ENCODE results near the gene USP48.

Gene USP48

GRCh38 chr1:21651214-21652042, 131.5 kb downstream of the USP48 start (continued):
- TF ChIP-seq REST (tag by site-specific recombination; IDR thresholded peaks at IDR 0.05) (0 out of 2 replicates have a peak, but pooled peaks have one; percentile 18), ZNF596 (tag by site-specific recombination; IDR thresholded peaks at IDR 0.05) (no peak), ZNF621 (tag by site-specific recombination; IDR thresholded peaks at IDR 0.05) (0 out of 2 replicates have a peak, but pooled peaks have one; percentile 40), ZNF692 (tag by site-specific recombination; IDR thresholded peaks at IDR 0.05) (peak; percentile 39; the same call in 1 of the 2 replicates), REPIN1 (tag by site-specific recombination; IDR thresholded peaks at IDR 0.05; ENCODE audit: low read depth) (no peak), ZNF157 (tag by site-specific recombination; IDR thresholded peaks at IDR 0.05) (0 out of 2 replicates have a peak, but pooled peaks have one; percentile 26)

GRCh38 chr1:21650400-21650799, 132.5 kb downstream of the USP48 start:
- Histone ChIP-seq H3K36me3 (ENCODE audit: control insufficient read depth in 2 of 2, insufficient read depth in 1 of 2, low read length in 2 of 2) (no peaks in the 10 kb centered on the region), H3K4me3 (ENCODE audit: low read depth, low read length) (no peak overlapping the region), H3K27ac (ENCODE audit: extremely low read depth, low read depth, low read length) (no peak overlapping the region), H3K4me1 (ENCODE audit: control insufficient read depth, insufficient read depth, low read length) (no peaks in the 10 kb centered on the region), H3K9me3 (ENCODE audit: control insufficient read depth, insufficient read depth, low read depth, low read length) (no peaks in the 10 kb centered on the region)
- ChIA-PET CTCF (no interaction called here), POLR2A (no interaction called here)
- TF ChIP-seq KLF9 (tag by site-specific recombination; IDR thresholded peaks at IDR 0.05; ENCODE audit: low read depth) (no peak), ZNF266 (tag by site-specific recombination; IDR thresholded peaks at IDR 0.05; ENCODE audit: low read depth) (no peak), ZNF350 (tag by site-specific recombination; IDR thresholded peaks at IDR 0.05) (no peak), ZNF354C (tag by site-specific recombination; IDR thresholded peaks at IDR 0.05; ENCODE audit: borderline replicate concordance, low read depth) (no peak), TSHZ1 (tag by site-specific recombination; IDR thresholded peaks at IDR 0.05; ENCODE audit: borderline replicate concordance) (no peak), ZFP69B (tag by site-specific recombination; IDR thresholded peaks at IDR 0.05) (no peak), TCF7L2 (IDR thresholded peaks at IDR 0.05; ENCODE audit: borderline replicate concordance, low read depth, low read length) (no peak), ZNF600 (tag by site-specific recombination; IDR thresholded peaks at IDR 0.05) (no peak), ZNF221 (tag by site-specific recombination; IDR thresholded peaks at IDR 0.05; ENCODE audit: borderline replicate concordance) (no peak), ZNF280C (tag by site-specific recombination; IDR thresholded peaks at IDR 0.05) (no peak), HOXC10 (CRISPR knock-in tag; IDR thresholded peaks at IDR 0.05) (no peak), ZNF280D (tag by site-specific recombination; IDR thresholded peaks at IDR 0.05) (no peak), GLIS1 (tag by site-specific recombination; IDR thresholded peaks at IDR 0.05) (no peak), ZSCAN4 (tag by site-specific recombination; IDR thresholded peaks at IDR 0.05) (no peak)
